HG03066 (cell line): Measurements from ENCODE around the gene SERAC1.
"Not testable (repeated sequence)": the region's sequence is repeated elsewhere in the genome, so short reads cannot be mapped to it uniquely, and the experiment has no call there.

Source experiments
- ATAC-seq: cut with Tn5 transposase; IDR thresholded peaks from one replicate; pipeline ENCODE4 v1.9.1; 2021; ENCODE audit warnings: low read depth; ENCODE audit not compliant: unreplicated experiment

The SERAC1 gene

GRCh38 chr6:158168040-158168289 is at the start of gene SERAC1:
SERAC1 (minus strand) TSS chr6:158168262; CDS start chr6:158158363, 9,899 bp downstream.
- ATAC-seq: no peak

GRCh38 chr6:158213925-158214674 is 46.0 kb upstream of the SERAC1 start:
- peak; percentile 92 for ATAC-seq

GRCh38 chr6:158211273-158212055 is 43.4 kb upstream of the SERAC1 start:
- ATAC-seq: no peak

- ATAC-seq: not testable (repeated sequence)
Measured at GRCh38 chr6:158209582-158210333, 41.7 kb upstream of the SERAC1 start.

- not testable (repeated sequence) for ATAC-seq
Measured at GRCh38 chr6:158208226-158209030, 40.4 kb upstream of the SERAC1 start.

GRCh38 chr6:158207422-158207788 is 39.3 kb upstream of the SERAC1 start:
- ATAC-seq: peak; percentile 97

- ATAC-seq: peak; percentile 32
Measured at GRCh38 chr6:158206740-158207421, 38.8 kb upstream of the SERAC1 start.

- no peak for ATAC-seq
Measured at GRCh38 chr6:158205169-158205944, 37.3 kb upstream of the SERAC1 start.

GRCh38 chr6:158198461-158198860 is 30.4 kb upstream of the SERAC1 start:
- no peak for ATAC-seq

GRCh38 chr6:158194487-158195280 is 26.6 kb upstream of the SERAC1 start:
- ATAC-seq: no peak

- no peak for ATAC-seq
Measured at GRCh38 chr6:158191761-158192160, 23.7 kb upstream of the SERAC1 start.

- ATAC-seq: no peak
Measured at GRCh38 chr6:158191032-158191431, 23.0 kb upstream of the SERAC1 start.

GRCh38 chr6:158188591-158188990 is 20.5 kb upstream of the SERAC1 start:
- ATAC-seq: no peak

GRCh38 chr6:158185729-158186456 is 17.8 kb upstream of the SERAC1 start:
- ATAC-seq: no peak

- no peak for ATAC-seq
Measured at GRCh38 chr6:158184608-158185007, 16.5 kb upstream of the SERAC1 start.

- not testable (repeated sequence) for ATAC-seq
Measured at GRCh38 chr6:158183174-158183972, 15.3 kb upstream of the SERAC1 start.

GRCh38 chr6:158177712-158178111 is 9.7 kb upstream of the SERAC1 start:
- ATAC-seq: not testable (repeated sequence)
